GM21619 (cell line): ENCODE data around the gene UBAP1L.

Experiments used
- ATAC-seq: cut with Tn5 transposase; IDR thresholded peaks from one replicate; pipeline ENCODE4 v1.9.1; 2021; ENCODE audit not compliant: unreplicated experiment

UBAP1L gene

GRCh38 chr15:65067317-65067644 is 47.7 kb downstream of the UBAP1L start:
- ATAC-seq, result no peak

- no peak for ATAC-seq
Observed at GRCh38 chr15:65066635-65067316, 48.2 kb downstream of the UBAP1L start.

- no peak for ATAC-seq
Observed at GRCh38 chr15:65066001-65066634, 48.9 kb downstream of the UBAP1L start.

- ATAC-seq, result no peak
Observed at GRCh38 chr15:65062726-65063125, 52.3 kb downstream of the UBAP1L start.

GRCh38 chr15:65062061-65062460 is 52.9 kb downstream of the UBAP1L start:
- ATAC-seq, result no peak

- no peak for ATAC-seq
Observed at GRCh38 chr15:65060641-65061397, 54.2 kb downstream of the UBAP1L start.

- ATAC-seq, result no peak
Observed at GRCh38 chr15:65059931-65060596, 54.9 kb downstream of the UBAP1L start.

GRCh38 chr15:65059369-65059750 is 55.6 kb downstream of the UBAP1L start:
- ATAC-seq, result no peak

GRCh38 chr15:65058394-65059368 is 56.3 kb downstream of the UBAP1L start:
- ATAC-seq, result no peak

- no peak for ATAC-seq
Observed at GRCh38 chr15:65057549-65057940, 57.5 kb downstream of the UBAP1L start.

- no peak for ATAC-seq
Observed at GRCh38 chr15:65056868-65057548, 58.0 kb downstream of the UBAP1L start.

GRCh38 chr15:65056106-65056505 is 58.9 kb downstream of the UBAP1L start:
- no peak for ATAC-seq

GRCh38 chr15:65055201-65055870 is 59.7 kb downstream of the UBAP1L start:
- ATAC-seq, result no peak

GRCh38 chr15:65054333-65055200 is 60.4 kb downstream of the UBAP1L start:
- ATAC-seq, result no peak

GRCh38 chr15:65052956-65053355 is 62.0 kb downstream of the UBAP1L start:
- no peak for ATAC-seq

- ATAC-seq, result no peak
Observed at GRCh38 chr15:65051266-65051665, 63.7 kb downstream of the UBAP1L start.

- no peak for ATAC-seq
Observed at GRCh38 chr15:65050270-65050669, 64.7 kb downstream of the UBAP1L start.

GRCh38 chr15:65049418-65049840 is 65.6 kb downstream of the UBAP1L start:
- peak; percentile 83 for ATAC-seq
